AG04449 (cell line): ENCODE results near the gene INS.

Experiments
- CTCF ChIA-PET: fragments of 350-600 bp; formaldehyde crosslinking; extraction: SDS; loops from one replicate; lab custom pipeline; 2021; ENCODE audit warnings: antibody characterized with exemption; lab: Yijun Ruan, JAX
- POLR2A ChIA-PET: fragments of 400-600, 350-600 bp; formaldehyde crosslinking; extraction: SDS; loops from one replicate; lab custom pipeline; 2020; ENCODE audit warnings: antibody characterized with exemption, inconsistent platforms; lab: Yijun Ruan, JAX
- DNase-seq: peaks from one replicate; pipeline ENCODE4 v3.0.0-alpha.2; 2010; ENCODE audit warnings: low read depth, low spot score
- H3K4me3 ChIP-seq: 2 replicates; pipeline ENCODE4 v1.5.1; 2011; ENCODE audit warnings: low read depth, mild to moderate bottlenecking, control low read depth, low read length
- CTCF ChIP-seq: IDR thresholded peaks from one replicate; pipeline ENCODE4 v1.5.1; 2011; ENCODE audit warnings: mild to moderate bottlenecking, moderate library complexity, low read length, control low read depth, inconsistent platforms; ENCODE audit not compliant: insufficient read depth; ENCODE audit errors: missing control alignments

Gene INS

GRCh38 chr11:2148595-2148994, 12.4 kb downstream of the INS start:
- no peak for DNase-seq
- H3K4me3 ChIP-seq, result no peak overlapping the region
- no peak for TF ChIP-seq CTCF
- ChIA-PET POLR2A (no interaction called here), CTCF (interaction anchor here (0.9 to 15.8 kb wide), 14 partner anchors 9 to 498 kb away, joined by 3 to 1226 read pairs (median 73); partner anchors contain the start of genes IGF2, INS, SYT8 and TNNI2)

GRCh38 chr11:2147391-2147790, 13.6 kb downstream of the INS start:
- TF ChIP-seq CTCF, result no peak
- POLR2A ChIA-PET, result no interaction called here
- no peak for DNase-seq
- CTCF ChIA-PET, result interaction anchor here (0.8 to 15.8 kb wide), 10 partner anchors 8 to 497 kb away, joined by 3 to 1226 read pairs (median 94); partner anchors contain the start of genes IGF2, INS and SYT8
- H3K4me3 ChIP-seq, result no peak overlapping the region

- CTCF ChIA-PET, result interaction anchor here (8.6 to 15.8 kb wide), 3 partner anchors 115 to 496 kb away, joined by 154 to 1226 read pairs (median 230); no protein-coding TSS in a partner anchor
- POLR2A ChIA-PET, result no interaction called here
- no peak for DNase-seq
- no peak for TF ChIP-seq CTCF
- H3K4me3 ChIP-seq, result no peak overlapping the region
These were observed 15.0 kb downstream of the INS start for GRCh38 chr11:2146051-2146450.

GRCh38 chr11:2144544-2145248, 16.3 kb downstream of the INS start:
- no peak overlapping the region for H3K4me3 ChIP-seq
- ChIA-PET POLR2A (no interaction called here), CTCF (interaction anchor here (1.4 to 15.8 kb wide), 3 partner anchors 100 to 114 kb away, joined by 4 to 1226 read pairs (median 46); no protein-coding TSS in a partner anchor)
- no peak for TF ChIP-seq CTCF
- DNase-seq, result no peak

- H3K4me3 ChIP-seq, result no peak overlapping the region
- TF ChIP-seq CTCF, result no peak
- CTCF ChIA-PET, result interaction anchor here (0.8 to 9.2 kb wide), 4 partner anchors 6 to 108 kb away, joined by 4 to 70 read pairs (median 25); no protein-coding TSS in a partner anchor
- DNase-seq, result no peak
- POLR2A ChIA-PET, result no interaction called here
These were observed 17.0 kb downstream of the INS start for GRCh38 chr11:2143799-2144543.

GRCh38 chr11:2143477-2143798, 17.6 kb downstream of the INS start:
- POLR2A ChIA-PET, result no interaction called here
- no peak for DNase-seq
- CTCF ChIA-PET, result interaction anchor here (0.8 to 9.2 kb wide), 4 partner anchors 7 to 107 kb away, joined by 4 to 70 read pairs (median 26); no protein-coding TSS in a partner anchor
- TF ChIP-seq CTCF, result no peak
- no peak overlapping the region for H3K4me3 ChIP-seq
